ENCODE results near the gene CHST9.

- TF ChIP-seq EZH2 (IDR thresholded peaks at IDR 0.05; ENCODE audit: borderline replicate concordance, low read length) (no peak), CTCF (IDR thresholded peaks at IDR 0.05; ENCODE audit: low read length) (no peak)
Measured at GRCh38 chr18:26965206-26965605, 219.9 kb downstream of the CHST9 start.

All from OCI-LY1 (cell line).